Activated CD8-positive, alpha-beta memory T cell treated with anti-CD3 and anti-CD28 coated beads, Interleukin-2, amount 50 U/mL, for 1 hour (primary cell): ENCODE results near the gene ZSWIM9.

Experiments used
- DNase-seq: peaks from one replicate; pipeline ENCODE4 v3.0.0-alpha.2; 2020; ENCODE audit errors: extremely low read depth

The ZSWIM9 gene

GRCh38 chr19:48175578-48175977 lies 5.1 kb downstream of the ZSWIM9 start:
- DNase-seq = no peak

- no peak for DNase-seq
Observed at GRCh38 chr19:48176226-48176625, 5.7 kb downstream of the ZSWIM9 start.

GRCh38 chr19:48181505-48181904 lies 11.0 kb downstream of the ZSWIM9 start:
- DNase-seq = no peak

GRCh38 chr19:48182434-48182833 lies 12.0 kb downstream of the ZSWIM9 start:
- DNase-seq = no peak

GRCh38 chr19:48183356-48183755 lies 12.9 kb downstream of the ZSWIM9 start:
- no peak for DNase-seq

- DNase-seq = no peak
Observed at GRCh38 chr19:48186015-48186414, 15.5 kb downstream of the ZSWIM9 start.

- no peak for DNase-seq
Observed at GRCh38 chr19:48186541-48186991, 16.1 kb downstream of the ZSWIM9 start.

GRCh38 chr19:48190288-48190884 lies 19.9 kb downstream of the ZSWIM9 start:
- DNase-seq = peak; percentile 35

GRCh38 chr19:48190885-48191284 lies 20.4 kb downstream of the ZSWIM9 start:
- DNase-seq = no peak

- DNase-seq = no peak
Observed at GRCh38 chr19:48192750-48193149, 22.3 kb downstream of the ZSWIM9 start.

GRCh38 chr19:48194041-48194843 lies 23.8 kb downstream of the ZSWIM9 start:
- DNase-seq = no peak

- DNase-seq = no peak
Observed at GRCh38 chr19:48194844-48195830, 24.7 kb downstream of the ZSWIM9 start.

GRCh38 chr19:48196321-48196763 lies 25.9 kb downstream of the ZSWIM9 start:
- no peak for DNase-seq

- DNase-seq = no peak
Observed at GRCh38 chr19:48196933-48197665, 26.6 kb downstream of the ZSWIM9 start.

- no peak for DNase-seq
Observed at GRCh38 chr19:48203222-48203793, 32.8 kb downstream of the ZSWIM9 start.

GRCh38 chr19:48203794-48204628 lies 33.5 kb downstream of the ZSWIM9 start:
- peak; percentile 69 for DNase-seq

GRCh38 chr19:48206397-48207093 lies 36.1 kb downstream of the ZSWIM9 start:
- DNase-seq = no peak

- DNase-seq = no peak
Observed at GRCh38 chr19:48210005-48210404, 39.5 kb downstream of the ZSWIM9 start.

GRCh38 chr19:48213959-48214358 lies 43.5 kb downstream of the ZSWIM9 start:
- no peak for DNase-seq
